ENCODE data around the gene SLC16A3. TPM values are rescaled to one million over a fixed set of nuclear protein-coding genes. Genes with fewer than 3 reads are reported as not detected.

SLC16A3 gene
- total and polyA plus RNA-seq, 9 of the 15 experiments (the other 6 are each of a cell fraction or from before 2014, with no cell fraction given), result 0.11 to 5.4 (median 1.2) TPM; not detected in 2

- Histone ChIP-seq H3K36me3 (ENCODE audit: control insufficient read depth, insufficient read depth, low read length) (peaks cover under 1% of the 10 kb centered on the region; the same call in 1 of the 3 replicates), H3K79me2 (ENCODE audit: control insufficient read depth, insufficient read depth, low read length) (peaks cover 6% of the 10 kb centered on the region; the same call in 1 of the 3 replicates), H3K4me2 (ENCODE audit: insufficient read depth, low read length) (peak overlapping the region; percentile 49), H3K27ac (ENCODE audit: extremely low read depth, low read depth, low read length) (peak overlapping the region; percentile 23; the same call in 1 of the 3 replicates), H4K20me1 (replicated peaks; ENCODE audit: control insufficient read depth, insufficient read depth, low read length) (no peaks in the 10 kb centered on the region), H3K4me3 (no peak overlapping the region), H3K9ac (ENCODE audit: insufficient read depth in 1 of 2, low read depth in 2 of 2, low read length in 2 of 2) (peak overlapping the region; percentile 5 to 90; a peak in 3 of 4 replicates), H3K9me3 (replicated peaks; ENCODE audit: control insufficient read depth, insufficient read depth, low read depth, low read length) (no peaks in the 10 kb centered on the region), H3K9me1 (ENCODE audit: control insufficient read depth, insufficient read depth, low read length) (no peaks in the 10 kb centered on the region), H3K4me1 (replicated peaks in 1 of 2; ENCODE audit: control insufficient read depth in 2 of 2, insufficient read depth in 2 of 2, low read length in 2 of 2) (peaks cover 46 to 97% of the 10 kb centered on the region in 2 experiments), H3K27me3 (ENCODE audit: control insufficient read depth in 2 of 2, insufficient read depth in 2 of 2, low read length in 2 of 2) (no peaks in the 10 kb centered on the region), H2AFZ (ENCODE audit: low read depth, low read length) (peak overlapping the region; percentile 38; the same call in 1 of the 2 replicates)
- intact Hi-C loops (cut with micrococcal nuclease) (loop anchor here (5.0 kb wide), 1 partner anchor 103 kb away; no protein-coding TSS in a partner anchor), in situ Hi-C loops (cut with MboI) (no loop called here)
- BruUV-seq (replicated peaks), result no TSS peak
- peak; percentile 42; the same call in 1 of the 2 replicates for TF ChIP-seq ZBTB7A (IDR thresholded peaks at IDR 0.05; ENCODE audit: borderline replicate concordance, control insufficient read depth, low read depth, low read length)
- peak; percentile 48 for TF ChIP-seq PCBP1 (IDR thresholded peaks at IDR 0.05; ENCODE audit: low read depth, low read length, poor library complexity, severe bottlenecking)
- no peak for TF ChIP-seq BCLAF1 (IDR thresholded peaks at IDR 0.05; ENCODE audit: borderline replicate concordance in 1 of 2, control insufficient read depth in 1 of 2, low read depth in 2 of 2, low read length in 1 of 2)
- TF ChIP-seq ESRRB (CRISPR knock-in tag; IDR thresholded peaks at IDR 0.05; ENCODE audit: borderline replicate concordance), result no peak
- TF ChIP-seq, protein P1, sequence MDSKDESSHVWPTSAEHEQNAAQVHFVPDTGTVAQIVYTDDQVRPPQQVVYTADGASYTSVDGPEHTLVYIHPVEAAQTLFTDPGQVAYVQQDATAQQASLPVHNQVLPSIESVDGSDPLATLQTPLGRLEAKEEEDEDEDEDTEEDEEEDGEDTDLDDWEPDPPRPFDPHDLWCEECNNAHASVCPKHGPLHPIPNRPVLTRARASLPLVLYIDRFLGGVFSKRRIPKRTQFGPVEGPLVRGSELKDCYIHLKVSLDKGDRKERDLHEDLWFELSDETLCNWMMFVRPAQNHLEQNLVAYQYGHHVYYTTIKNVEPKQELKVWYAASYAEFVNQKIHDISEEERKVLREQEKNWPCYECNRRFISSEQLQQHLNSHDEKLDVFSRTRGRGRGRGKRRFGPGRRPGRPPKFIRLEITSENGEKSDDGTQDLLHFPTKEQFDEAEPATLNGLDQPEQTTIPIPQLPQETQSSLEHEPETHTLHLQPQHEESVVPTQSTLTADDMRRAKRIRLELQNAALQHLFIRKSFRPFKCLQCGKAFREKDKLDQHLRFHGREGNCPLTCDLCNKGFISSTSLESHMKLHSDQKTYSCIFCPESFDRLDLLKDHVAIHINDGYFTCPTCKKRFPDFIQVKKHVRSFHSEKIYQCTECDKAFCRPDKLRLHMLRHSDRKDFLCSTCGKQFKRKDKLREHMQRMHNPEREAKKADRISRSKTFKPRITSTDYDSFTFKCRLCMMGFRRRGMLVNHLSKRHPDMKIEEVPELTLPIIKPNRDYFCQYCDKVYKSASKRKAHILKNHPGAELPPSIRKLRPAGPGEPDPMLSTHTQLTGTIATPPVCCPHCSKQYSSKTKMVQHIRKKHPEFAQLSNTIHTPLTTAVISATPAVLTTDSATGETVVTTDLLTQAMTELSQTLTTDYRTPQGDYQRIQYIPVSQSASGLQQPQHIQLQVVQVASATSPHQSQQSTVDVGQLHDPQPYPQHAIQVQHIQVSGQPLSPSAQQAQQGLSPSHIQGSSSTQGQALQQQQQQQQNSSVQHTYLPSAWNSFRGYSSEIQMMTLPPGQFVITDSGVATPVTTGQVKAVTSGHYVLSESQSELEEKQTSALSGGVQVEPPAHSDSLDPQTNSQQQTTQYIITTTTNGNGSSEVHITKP (IDR thresholded peaks at IDR 0.05; ENCODE audit: partially characterized antibody), result peak; percentile 60
- peak in 1 of 4 experiments; percentile 42 for DNase-seq (ENCODE audit: extremely low read depth in 1 of 4, low spot score in 3 of 4)
- no peak for ATAC-seq
- POLR2A ChIA-PET, result interaction anchor here (0.5 to 1.2 kb wide), 5 partner anchors 8 to 112 kb away, joined by 3 to 4 read pairs (median 4); no protein-coding TSS in a partner anchor
- FAIRE-seq, result peak; percentile 78
- WGBS (ENCODE audit: insufficient coverage, low coverage, missing lambda C conversion rate), result 41% methylated on average over 20 of the region's 26 CpGs
- CTCF ChIA-PET (ENCODE audit: low intra/inter-chr PET ratio), result interaction anchor here (0.8 kb wide), 1 partner anchor 87 kb away, joined by 3 read pairs; no protein-coding TSS in a partner anchor
These were observed 5.6 kb downstream of the SLC16A3 start for GRCh38 chr17:82234211-82235055.
